GM18502 (cell line): ENCODE measurements around the gene PRKCZ.

ENCODE experiments used
- ATAC-seq: cut with Tn5 transposase; IDR thresholded peaks from one replicate; pipeline ENCODE4 v1.9.1; 2021; ENCODE audit warnings: mild to moderate bottlenecking; ENCODE audit not compliant: unreplicated experiment, poor library complexity

PRKCZ gene

GRCh38 chr1:2044510-2045319 lies 5.5 kb upstream of the PRKCZ start:
- peak; percentile 50 for ATAC-seq

DNA sequence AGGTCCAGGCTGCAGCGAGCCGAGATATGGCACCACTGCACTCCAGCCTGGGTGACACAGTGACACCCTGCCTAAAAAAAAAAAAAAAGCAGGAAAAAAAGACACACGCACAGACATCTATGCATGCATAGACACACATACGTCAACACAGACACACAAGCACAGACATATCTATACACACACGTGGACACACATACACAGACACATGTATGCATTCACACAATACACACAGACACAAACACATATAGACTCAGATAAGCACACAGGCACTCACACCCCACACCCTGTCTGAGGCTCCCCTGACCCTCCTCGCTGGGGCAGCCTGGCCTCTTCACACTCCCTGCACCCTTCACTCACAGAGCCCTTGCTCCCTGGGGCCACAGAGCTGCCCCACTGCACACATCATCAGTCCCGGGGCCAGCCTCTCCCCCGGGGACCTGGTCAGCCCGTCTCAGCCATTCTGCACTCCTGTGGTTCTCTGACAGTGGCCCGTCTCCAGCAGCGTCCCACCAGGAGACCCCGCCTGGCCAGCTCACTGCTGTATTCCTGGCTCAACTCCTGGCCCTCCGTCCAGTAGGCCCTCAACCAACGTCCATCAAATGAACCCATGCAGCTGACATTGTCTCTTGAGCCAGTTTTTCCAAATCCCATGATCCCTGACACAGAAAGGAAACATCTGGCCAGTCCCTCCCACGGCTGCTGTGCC lies 4.6 kb upstream of the PRKCZ start:
- ATAC-seq, result no peak

- ATAC-seq, result no peak
These were observed 3.9 kb upstream of the PRKCZ start for GRCh38 chr1:2046174-2046917.

DNA sequence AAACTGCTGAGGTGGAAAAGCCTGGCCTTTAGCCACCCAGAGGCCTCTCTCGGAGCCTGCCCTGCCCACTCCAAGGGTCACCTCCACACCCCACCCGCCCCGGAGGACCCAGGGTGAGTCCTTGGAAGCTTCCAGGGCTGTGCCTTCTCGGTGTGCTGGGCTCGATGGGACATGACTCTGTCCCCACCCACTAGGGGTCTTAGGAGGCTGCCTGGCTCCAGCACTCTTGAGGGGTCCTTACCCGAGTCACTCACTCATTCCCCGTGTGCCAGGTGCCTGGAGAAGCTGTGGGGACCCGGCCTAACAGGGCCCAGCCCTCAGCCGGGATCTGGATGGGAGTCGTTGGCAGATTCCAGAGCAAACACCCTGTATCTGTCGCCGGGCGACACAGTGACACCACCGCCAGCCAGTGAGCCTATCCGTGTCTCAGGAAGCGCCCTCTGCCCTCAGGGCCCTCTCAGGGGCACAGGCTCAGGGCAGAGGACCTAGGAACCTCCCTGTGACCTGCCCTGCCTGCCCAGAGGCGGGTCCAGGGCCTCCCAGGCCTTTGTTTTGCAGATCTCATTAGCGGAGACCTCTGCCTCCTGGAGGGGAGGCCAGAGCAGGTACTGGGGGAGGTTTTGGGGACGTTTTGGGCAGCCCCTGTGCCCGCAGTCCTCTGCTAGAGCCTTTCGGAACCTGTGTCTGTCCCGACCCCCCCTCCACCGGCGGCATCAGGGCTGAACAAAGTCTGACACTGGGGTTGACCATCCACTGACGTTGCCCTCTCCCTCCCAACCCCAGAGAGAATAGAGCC lies 3.1 kb upstream of the PRKCZ start:
- ATAC-seq, result no peak

GRCh38 chr1:2047749-2048729 lies 2.2 kb upstream of the PRKCZ start:
- ATAC-seq, result no peak

DNA sequence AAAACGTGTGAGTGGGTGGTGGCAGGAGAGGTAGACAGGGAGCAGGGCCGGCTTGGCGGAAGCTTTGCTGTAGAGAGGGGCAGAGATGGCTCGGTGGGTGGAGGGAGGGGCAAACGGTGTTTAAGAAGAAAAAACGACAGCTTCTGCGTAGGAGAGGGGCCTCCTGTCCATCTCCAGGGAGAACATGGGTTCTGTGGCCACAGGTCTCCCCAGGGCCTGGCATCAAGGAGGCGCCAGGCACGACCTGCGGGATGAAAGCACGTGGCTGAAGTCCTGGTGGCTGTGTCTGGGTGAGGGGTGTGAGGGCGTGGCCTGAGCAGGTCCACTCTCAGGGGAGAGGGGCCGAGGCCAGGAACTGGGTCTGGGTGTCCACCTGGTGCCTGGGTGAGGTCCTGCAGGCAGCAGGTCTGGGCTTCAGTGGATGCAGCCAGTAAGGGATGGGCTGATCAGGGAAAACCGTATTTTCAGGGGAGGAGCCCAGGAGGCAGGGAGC lies 940 bp upstream of the PRKCZ start:
- ATAC-seq, result no peak

GRCh38 chr1:2050461-2050792 lies 216 bp downstream of the PRKCZ start:
- peak; percentile 16 for ATAC-seq

- ATAC-seq, result no peak
These were observed 827 bp downstream of the PRKCZ start for GRCh38 chr1:2050793-2051682.

DNA sequence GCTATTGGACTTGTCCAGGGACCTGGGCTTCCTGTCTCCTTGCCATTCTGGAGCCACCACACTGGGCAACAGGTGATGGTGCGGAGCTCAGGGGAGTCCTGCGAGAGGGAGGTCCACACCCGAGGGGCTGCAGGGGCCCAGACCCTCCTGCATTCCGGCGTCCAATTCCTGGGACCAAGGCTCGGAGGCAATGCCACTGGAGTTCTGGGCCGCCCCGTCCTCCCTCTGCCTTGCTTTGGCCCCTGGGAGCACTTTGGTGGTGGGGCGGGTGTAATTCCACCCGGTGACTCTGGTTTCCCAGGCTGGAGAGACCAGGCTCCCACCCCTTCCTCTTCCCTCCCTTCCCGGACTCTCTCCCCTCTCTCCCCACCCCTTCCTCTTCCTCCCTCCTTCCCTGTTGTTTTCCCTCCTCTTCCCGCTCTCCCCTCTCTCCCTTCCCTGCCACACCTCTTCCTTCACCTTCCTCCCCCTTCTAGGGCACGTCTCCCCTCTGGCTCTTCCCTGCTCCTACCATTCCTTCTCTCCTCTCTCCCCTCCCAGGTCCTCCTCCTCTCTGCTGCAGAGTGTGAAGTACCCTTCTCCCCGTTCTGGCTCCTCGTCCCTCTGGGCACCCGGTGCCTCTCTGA lies 2.0 kb downstream of the PRKCZ start:
- ATAC-seq, result no peak

- no peak for ATAC-seq
These were observed 2.5 kb downstream of the PRKCZ start for GRCh38 chr1:2052756-2053155.

DNA sequence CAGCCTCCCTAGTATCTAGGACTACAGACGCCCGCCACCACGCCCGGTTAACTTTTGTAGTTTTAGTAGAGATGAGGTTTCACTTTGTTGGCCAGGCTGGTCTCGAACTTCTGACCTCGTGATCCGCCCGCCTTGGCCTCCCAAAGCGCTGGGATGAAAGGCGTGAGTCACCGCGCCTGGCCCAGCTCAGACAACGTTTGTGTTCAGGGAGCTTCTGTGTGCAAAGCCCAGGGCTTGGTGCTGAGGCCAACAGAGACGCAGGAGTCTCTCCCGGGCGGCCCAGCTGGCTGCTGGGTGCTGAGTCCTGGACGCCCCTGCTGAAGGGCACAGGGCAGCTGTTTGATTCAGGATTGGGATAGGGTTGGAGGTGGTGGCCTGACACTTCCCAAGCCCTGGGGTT lies 3.0 kb downstream of the PRKCZ start:
- no peak for ATAC-seq

GRCh38 chr1:2053784-2054376 lies 3.7 kb downstream of the PRKCZ start:
- ATAC-seq, result no peak

DNA sequence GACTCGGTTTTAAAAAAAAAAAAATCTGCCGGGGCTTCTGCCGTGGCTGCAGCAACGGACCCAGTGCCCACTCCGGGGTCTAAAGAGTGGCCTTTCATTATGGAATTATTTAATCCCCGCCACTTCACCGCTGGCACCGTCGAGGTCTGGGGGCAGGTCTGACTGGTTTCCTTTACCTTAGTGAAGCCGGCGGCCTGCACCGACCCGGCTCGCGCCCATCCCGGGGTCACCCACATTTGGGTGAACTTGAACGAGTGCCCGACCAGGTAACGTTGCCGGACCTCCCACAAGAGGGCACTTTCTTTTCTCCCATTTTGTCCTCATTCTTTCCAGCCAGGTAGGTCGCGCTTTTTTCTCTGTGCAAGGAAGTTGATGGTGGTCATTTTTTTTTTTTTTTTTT lies 4.3 kb downstream of the PRKCZ start:
- no peak for ATAC-seq

DNA sequence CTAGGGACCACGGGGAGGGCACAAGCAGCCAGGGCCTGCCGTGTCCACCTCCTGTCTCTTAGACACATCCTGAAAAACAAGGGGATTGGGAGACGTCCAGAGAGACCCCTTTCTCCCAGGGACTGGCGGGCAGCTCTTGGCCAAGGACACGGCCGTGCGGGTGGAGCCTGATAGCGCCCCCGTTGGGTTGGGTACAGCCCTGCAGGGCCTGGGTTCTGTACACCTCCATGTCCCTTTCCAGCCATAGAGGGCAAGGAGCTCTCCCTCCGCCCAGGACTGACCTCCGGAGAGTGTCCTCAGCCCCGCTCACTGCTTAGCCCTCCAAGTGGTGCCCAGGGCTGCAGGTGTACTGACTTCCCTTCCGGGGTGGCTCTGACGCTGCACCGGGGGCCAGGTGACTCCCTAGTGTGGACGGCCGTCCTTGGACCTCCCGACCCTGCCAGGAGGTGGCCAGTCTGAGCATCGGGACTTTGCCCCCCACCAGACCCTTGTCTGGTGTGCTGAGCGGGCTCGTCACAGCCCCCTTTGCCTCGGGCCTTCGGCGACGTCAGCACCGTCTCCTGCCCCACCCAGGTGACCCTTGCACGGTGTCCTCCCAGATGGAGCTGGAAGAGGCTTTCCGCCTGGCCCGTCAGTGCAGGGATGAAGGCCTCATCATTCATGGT lies 5.8 kb downstream of the PRKCZ start:
- no peak for ATAC-seq

GRCh38 chr1:2056955-2057590 lies 6.9 kb downstream of the PRKCZ start:
- ATAC-seq, result no peak

- ATAC-seq, result no peak
These were observed 9.2 kb downstream of the PRKCZ start for GRCh38 chr1:2059290-2059953.
